Activated T-cell treated with anti-CD3 and anti-CD28 coated beads for 1 hour (primary cell): ENCODE measurements around the gene VAV3.
"Not testable (repeated sequence)": the region's sequence is repeated elsewhere in the genome, so short reads cannot be mapped to it uniquely, and the experiment has no call there.

Experiments used
- DNase-seq: peaks from one replicate; pipeline ENCODE4 v3.0.0-alpha.2; 2020; ENCODE audit warnings: low read depth

Gene VAV3

DNA sequence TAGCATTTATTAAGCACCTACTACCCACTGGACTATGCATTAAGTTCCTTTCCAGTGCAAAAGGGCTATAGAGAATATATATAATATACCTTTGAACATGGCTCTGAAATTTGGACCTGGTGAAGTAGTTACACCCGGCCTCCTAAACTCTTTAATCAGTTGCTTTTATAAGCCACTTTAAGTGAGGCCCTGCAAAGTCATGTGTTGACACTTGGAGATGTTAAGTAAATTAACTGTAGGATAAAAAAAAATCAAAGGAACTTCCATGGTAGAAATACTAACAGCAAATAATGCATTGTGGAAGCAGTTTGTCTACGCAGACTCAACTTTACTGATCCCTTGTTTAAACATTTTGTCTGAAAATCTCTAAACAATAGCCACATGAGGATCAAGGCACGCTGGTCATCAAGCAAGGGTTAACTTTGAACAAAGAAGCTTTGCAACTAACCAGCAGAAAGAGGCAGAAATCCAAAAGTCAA lies 283.9 kb downstream of the VAV3 start:
- DNase-seq, result no peak

DNA sequence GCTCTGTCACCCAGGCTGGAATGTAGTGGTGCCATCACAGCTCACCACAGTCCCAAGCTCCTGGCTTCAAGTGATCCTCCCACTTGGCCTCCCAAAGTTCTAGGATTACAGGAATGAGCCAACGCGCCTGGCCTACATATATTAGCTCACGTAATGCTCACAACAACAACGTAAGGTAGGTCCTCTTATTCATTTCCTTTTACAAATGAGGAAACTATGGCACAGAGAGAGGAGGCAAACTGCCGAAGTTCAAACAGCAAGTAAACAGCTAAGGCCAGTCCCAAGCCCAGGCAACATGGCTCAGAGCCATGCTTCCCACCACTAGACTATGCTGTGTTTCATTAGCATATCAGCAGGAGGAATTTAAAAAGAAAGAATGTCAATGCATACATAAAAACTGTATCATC lies 284.4 kb downstream of the VAV3 start:
- no peak for DNase-seq

DNA sequence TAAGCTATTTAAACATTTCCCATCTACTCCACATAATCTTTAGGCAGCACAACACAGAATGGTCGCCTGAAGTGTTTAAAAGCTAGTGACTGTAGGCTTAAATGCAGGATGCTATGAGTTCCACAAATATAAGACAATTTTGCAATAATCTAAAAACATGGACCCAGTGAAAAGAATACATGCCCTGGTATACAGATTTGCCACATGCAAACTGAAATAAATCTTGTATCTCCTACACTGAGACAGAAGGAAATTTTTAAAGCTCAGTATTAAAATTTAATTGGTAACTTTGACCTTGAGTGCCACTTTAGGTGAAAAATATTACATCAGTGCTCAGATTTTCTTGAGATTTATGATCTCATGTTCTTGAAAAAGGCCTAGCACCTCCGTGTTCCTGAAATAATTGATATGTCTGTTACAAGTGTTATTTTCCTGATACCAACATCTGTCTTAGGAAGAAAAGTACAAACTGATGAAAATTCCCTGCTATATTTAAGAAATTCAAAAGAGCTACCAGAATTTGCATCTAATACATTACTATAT lies 285.5 kb downstream of the VAV3 start:
- no peak for DNase-seq

DNA sequence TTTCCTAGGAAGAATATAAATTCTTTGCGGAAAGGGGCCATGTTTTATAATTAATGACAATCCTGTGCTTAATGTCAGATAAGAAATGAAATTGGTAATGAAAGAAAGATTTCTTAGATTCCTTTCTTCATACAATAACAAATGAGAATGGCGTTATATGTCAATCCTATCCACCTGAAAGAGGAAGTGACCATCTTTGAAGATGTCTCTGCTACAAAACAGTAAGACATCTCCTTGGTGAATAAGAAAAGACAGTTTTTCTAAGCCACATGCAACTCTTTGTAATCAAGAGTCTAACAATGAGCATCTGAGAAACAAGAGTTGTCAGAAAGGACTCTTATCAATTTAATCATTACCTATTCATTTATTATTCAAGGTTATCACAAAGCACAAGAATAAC lies 286.0 kb downstream of the VAV3 start:
- no peak for DNase-seq

DNA sequence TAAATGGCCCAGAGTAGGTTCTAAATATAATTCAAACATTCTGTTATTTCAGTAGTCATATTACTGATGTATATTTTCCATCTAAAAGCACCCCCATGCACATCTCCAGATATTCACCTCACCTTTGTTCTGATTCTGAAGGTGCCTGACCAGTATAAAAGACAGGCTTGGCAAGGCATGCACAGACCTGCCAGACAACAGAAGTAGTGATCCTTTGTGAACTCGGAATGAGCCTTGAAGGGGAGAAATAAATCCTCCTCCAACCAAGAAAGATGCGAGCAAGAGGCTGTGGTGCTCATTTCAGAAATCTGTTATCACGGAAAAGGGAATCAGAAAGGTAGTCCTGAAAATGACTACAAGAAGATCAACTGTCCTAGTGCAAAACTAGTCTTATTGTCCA lies 287.3 kb downstream of the VAV3 start:
- no peak for DNase-seq

DNA sequence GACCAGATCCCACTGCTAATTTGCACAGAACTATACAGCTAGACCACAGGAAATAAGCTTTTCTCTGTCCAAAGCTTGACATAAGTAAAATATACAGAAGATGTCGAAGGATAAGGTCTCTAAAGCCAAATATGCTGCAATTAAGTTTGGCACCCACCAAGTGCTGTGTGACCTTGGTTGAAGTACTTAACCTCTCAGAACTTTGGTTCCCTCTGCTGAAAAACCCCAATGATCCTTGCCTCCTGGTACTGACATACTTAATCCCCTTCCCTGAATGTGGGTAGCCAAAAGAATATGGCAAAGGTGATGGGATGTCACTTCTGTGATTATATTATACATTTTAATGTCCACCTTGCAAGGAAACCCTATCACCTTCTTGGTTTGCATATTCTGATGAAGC lies 290.5 kb downstream of the VAV3 start:
- no peak for DNase-seq

DNA sequence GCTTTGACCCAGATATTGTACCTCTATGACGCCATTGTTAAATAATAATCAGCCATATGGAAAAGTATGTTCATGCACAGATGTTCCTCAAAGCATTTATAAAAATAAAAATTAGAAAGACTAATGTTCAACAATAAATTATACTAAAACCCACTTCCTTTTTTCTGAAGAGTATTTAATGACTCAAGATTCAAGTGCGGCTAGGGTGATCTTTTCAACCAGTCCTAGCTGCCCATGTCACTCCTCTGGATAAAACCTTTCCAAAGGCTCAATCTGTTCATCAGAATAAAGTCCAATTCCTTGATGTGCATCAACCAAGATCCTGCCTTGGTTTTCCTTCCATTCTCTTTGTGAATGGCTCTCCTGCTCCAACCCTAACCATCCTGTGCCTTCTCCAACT lies 292.0 kb downstream of the VAV3 start:
- no peak for DNase-seq

DNA sequence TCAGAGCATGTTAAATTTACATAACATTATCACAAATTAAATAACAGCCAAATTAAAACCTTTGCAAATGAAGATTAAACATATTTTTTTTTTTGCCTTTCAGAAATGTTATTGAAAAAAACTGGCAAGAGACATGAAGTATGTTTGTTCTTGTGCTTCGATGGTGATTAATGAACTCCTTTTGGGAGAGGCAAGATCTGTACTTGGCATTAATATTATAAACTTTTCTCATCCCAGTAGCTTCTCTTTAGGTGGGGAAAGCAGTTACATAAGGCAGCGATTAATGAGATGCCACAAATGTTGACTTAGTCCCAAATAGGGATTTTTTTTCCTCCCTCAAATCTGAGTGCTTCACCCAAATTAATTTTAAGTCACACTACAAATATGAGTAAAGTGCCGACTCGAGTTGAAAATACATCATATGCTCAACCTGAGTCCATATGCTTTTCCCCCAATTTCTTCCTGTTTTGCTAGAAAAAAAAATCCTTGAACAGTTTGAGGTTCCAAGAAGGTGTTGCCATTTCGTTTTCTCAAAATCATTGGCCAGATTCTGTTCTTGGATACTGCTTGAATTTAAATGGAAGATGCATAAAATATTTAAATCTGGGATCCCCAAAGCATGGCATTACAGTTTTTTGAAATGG lies 294.5 kb downstream of the VAV3 start:
- DNase-seq, result no peak

DNA sequence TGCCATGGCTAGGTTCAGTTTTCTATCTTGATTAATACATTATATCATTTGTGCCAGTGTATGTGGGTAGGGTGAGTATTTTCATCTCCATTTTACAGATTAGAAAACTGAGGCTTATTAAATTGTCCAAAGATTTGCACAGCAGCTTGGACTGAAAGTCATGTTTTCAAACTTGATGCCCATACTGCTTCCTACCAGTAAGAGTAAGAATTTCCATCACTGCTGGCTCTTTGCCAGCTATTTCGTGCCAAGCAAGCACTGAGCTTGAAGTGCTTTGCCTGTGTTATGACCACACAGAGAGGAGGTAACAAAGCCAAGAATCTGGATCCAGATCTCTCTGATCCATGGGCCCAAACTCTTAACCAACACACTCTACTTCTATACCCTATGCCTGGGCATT lies 295.0 kb downstream of the VAV3 start:
- no peak for DNase-seq

DNA sequence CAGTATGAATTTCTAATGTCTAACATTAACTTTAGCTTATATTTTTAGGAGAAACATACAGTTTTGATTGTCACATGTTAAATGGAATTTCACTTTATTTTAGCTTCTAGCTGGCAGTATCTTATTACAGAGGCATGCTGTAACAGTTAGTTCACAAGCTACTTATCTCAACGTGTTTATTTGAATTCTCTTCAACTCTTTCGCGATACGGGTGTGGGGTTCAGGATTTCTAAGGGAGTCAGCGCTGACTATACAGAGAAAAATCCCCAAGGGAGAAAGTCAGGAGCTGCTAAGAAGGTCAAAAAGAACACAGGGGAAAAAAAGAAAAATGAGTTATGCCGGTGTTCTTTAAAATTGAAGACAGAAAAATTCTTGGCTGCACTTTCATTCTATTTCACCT lies 296.2 kb downstream of the VAV3 start:
- DNase-seq, result no peak

DNA sequence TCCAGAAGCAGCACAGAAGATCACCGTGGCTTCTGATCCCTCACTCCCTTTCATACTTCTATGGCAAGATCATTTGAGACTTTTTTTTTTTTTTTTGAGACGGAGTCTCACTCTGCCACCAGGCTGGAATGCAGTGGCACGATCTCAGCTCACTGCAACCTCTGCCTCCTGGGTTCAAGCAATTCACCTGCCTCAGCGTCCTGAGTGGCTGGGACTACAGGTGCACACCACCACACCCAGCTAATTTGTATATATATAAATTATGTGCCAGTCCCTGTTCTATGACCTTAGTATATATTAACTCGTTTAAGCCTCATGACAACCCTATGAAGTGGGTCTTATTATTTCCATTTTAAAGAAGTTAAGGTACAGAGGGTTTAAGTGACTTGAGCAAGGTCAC lies 298.5 kb downstream of the VAV3 start:
- no peak for DNase-seq

DNA sequence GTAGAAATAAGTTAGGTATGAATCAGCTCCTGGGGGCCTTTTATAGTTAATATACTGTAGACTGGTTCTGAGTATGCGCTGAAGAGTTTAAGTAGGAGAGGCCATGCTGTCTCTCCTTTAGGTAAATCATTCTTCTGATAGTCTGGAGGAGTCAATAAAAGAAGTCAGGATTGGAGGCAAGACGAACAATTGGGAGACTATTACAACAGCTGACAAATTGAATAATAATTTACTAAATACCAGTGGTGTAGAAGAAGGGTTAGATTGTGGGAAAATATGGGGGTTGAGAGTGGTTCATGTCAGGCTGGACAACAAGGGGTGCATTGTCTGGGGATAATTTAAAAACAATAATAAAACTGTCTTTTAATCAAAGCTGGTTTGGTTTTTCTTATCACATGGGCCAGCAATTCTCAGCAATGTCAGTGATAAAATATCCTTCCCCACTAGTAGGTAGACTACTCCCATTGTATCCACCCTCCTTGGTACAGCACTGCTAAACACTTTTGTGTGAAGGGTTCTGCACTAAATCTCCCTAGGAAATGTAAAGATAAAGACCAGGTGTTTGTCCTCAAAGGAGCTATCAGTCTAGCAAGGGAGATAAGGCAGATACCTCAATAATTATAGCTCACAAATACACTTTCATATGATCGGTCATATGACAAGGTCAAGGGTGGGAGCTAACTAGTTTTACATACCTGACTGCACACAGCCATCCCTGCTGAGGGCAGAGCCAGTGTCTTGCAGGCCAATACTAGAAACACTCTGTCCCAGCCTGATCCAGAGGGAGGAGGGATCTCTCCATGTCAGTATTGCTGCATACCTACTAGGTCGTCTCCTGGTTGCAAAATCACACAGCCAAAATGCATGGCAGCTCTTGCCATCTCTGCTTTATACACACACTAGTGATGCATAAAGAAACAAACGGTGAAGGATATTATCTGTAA lies 299.7 kb downstream of the VAV3 start:
- DNase-seq, result no peak

DNA sequence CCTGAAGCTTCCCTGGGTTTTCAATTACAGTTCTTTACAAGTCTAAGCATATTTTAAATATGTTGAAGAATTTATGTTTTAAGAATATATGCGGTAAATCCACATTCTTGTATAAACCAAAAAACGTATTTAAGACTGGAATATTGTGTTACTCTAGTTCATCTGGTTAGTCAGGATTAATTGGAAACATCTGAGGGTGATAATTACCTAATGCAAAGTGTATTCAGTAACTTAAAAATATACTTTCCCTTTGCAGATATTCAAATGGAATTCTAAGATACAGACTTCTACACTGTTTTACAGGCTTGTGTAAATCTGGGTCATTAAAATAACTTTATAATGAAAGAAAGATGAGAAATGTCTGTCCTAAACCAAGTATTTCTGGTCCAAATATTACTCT lies 302.0 kb downstream of the VAV3 start:
- DNase-seq, result no peak

DNA sequence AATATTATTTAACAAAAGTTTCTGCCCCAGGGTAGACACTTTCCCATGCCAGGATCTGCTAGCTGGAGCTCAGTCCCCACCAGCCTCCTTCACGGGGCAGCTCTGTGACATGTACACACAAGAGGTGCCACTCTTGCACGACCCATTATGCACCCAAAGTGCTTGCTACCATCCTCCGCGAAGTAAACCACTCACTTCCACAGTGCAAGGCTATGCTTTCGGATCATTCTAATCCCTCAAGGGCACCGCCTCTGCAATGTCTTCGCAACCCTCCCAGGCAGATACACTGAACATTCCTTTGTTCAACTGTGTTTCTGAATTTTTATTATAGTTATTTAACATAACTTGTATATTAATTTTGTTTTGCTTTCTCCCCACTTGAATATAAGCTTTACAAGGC lies 303.8 kb downstream of the VAV3 start:
- DNase-seq, result no peak

DNA sequence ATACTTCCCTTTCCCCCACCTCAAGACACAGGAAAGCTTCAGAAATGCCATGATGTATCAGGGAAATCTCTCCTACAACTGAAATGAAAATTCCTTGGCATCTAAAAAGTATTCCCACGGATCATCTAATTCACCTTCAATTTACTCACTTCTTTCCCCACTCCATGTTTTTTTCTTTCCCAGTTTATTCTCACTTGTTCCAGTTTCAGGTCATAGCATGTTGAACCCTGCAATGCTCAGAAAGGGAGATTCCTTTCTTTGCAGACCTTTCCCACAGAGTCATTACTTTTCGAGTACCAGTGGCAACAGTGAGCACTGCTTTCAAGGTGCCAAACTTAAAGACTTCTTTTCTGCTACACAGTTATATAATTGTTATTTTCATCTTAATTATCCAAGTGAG lies 305.0 kb downstream of the VAV3 start:
- no peak for DNase-seq

DNA sequence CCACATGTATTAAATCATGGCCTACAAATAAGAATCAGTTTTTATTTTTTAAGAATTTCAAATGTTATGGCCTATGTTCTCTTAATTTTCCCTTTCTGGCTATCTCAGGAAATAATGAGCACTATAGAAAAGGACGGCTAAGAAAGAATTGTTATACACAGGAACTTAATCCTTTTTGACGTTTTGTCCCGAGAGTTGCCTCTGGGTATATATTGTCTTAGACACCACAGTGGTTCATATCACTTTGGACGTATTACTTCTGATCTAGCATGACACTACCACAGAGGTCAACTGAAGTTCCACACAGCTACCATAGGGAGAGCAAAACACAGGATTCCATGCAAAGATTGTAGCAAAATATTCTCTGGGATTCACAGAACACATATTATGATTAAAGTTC lies 307.6 kb downstream of the VAV3 start:
- no peak for DNase-seq

DNA sequence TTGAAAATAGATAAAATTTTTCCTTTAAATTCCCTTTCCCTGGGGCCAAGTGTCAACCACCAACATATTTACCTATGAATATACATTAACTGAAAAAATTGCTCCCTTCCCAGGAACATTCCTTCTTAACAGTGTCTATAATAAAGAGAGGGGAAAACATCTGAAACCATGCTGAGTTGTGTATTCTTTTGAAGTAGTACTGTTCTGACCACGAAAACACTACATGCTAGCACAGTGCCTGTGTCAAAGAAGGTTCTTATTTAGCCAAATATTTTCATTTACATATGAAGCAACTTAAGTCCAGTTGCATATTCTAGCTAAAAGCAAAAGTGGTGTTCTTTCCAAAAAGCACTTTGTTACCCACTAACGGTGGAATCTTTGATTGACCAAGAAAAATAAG lies 311.2 kb downstream of the VAV3 start:
- DNase-seq, result no peak

DNA sequence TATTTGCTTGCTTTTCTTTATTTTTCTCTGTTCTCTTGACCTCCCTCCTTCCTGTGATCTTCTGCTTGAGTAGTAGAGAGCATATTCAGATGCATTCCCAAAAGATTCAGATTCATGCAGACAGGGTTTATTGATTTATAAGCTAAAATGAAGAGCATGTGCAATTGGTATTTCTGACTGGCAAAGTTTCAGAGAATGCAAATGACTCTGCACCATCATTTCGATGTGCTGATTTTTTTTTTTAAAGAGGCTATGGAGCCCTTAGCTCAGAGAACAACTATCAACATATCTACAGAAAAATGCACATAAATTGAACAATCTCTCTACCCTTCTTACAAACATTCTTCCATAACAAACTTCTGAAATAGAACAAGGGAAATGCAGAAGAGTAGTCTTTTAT lies 312.0 kb downstream of the VAV3 start:
- no peak for DNase-seq

DNA sequence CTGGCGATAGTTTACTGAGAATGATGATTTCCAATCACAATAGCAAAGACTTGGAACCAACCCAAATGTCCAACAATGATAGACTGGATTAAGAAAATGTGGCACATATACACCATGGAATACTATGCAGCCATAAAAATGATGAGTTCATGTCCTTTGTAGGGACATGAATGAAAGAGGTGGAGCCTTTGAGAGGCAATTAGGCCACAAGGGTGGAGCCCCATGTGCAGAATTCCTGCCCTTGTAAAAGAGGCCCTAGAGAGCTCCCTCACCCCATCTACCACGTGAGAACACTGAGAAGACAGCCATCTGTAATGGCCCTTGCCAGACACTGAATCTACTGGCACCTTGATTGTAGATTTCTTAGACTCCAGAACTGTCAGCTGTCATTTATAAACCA lies 314.2 kb downstream of the VAV3 start:
- DNase-seq, result not testable (repeated sequence)

DNA sequence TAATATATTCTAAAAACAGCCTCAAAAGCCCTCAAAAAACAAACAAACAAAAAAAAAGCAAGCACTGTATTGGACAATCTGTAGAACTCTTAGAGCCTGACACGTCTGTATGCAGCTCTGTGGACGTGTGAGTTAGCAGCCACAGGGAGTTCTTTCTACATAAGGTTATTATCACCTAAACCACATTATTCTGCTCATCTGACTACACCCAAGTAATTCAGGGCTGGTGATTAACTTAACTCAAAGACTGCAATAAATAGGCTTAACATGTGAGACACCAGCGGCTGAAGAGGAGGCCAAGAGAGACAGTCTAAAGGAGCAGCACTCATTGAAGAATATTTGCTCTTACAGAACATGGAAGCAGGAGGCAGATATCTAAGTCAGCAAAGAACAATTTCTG lies 316.0 kb downstream of the VAV3 start:
- DNase-seq, result no peak

DNA sequence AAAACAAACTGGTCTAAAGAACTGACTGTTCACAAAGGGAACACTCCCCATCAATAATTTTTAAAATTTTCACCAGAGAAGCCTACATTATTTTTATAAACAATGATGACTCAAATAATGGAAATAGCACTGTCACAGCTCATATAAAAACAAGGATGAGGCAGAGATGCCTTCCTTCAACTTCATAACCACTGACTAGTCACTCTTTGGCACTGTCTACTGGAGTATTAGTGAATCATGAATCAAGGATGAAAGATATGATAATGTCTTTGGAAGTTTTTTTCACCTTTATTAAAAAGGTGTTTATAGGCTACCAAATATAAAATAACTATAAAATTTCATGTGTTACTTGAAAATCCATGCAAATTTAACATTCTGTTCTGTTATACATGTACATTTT lies 316.9 kb downstream of the VAV3 start:
- DNase-seq, result no peak

DNA sequence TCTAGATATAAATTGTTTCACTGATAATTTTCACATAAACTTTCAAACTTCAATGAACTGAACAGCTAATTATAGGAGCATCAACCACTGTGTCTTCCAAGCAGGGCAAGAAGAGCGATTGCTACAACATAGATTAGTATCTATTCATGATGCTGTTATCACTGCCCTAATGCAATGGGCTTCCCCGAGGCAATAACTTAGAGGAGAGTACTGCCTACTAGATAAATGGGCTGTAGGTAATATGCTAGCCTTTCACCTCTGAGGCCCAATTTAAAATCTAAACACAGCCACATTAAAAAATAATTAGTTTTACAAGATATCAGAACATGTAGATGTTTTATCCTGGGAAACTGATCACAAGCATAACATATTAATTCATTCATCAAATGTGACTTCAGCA lies 318.0 kb downstream of the VAV3 start:
- no peak for DNase-seq

DNA sequence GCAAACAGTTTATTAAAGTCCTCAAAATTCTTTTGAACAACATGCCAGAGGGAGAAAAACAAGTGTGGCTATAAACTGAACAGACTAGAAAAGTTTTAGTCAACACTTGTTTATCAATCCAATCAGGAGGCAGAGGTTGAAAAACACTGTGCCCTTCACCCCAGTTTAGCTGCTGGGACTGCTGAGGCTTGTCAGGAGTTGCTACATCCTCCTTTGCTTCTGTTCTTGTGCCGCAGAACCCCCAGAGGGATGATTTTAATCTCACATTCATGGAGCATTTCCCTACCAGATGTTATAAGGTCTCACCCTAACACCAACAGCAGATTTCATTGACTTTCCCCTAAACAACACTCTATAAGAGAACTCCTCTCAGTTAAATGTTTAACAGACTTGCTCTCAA lies 321.2 kb downstream of the VAV3 start:
- DNase-seq, result no peak
